WTC11 (cell line): ENCODE data around the gene PFN1. TPM values are rescaled to one million over a fixed set of nuclear protein-coding genes. Genes with fewer than 3 reads are reported as not detected.

ENCODE experiments used
- CBFB ChIP-seq: sonication (generic); formaldehyde crosslinking; IDR thresholded peaks from 2 replicates; pipeline ENCODE4 v1.8.1; 2022; ENCODE audit warnings: mild to moderate bottlenecking, low read depth, missing genetic modification reagents
- CREM ChIP-seq: sonication (generic); formaldehyde crosslinking; IDR thresholded peaks from 2 replicates; pipeline ENCODE4 v1.8.1; 2022; ENCODE audit warnings: mild to moderate bottlenecking, missing genetic modification reagents, moderate library complexity
- ELF4 ChIP-seq: sonication (generic); formaldehyde crosslinking; IDR thresholded peaks from 2 replicates; pipeline ENCODE4 v1.8.1; 2022; ENCODE audit warnings: low read depth, mild to moderate bottlenecking, moderate library complexity, missing genetic modification reagents
- GABPB1 ChIP-seq: sonication (generic); formaldehyde crosslinking; IDR thresholded peaks from 2 replicates; pipeline ENCODE4 v1.8.1; 2023; ENCODE audit warnings: mild to moderate bottlenecking, missing genetic modification reagents
- GTF2I ChIP-seq: fragments of 250-450 bp; sonication (Bioruptor Pico); conservative IDR thresholded peaks from 2 replicates; pipeline ENCODE4 v1.4.0; 2021; ENCODE audit warnings: mild to moderate bottlenecking
- IRF2 ChIP-seq: sonication (generic); formaldehyde crosslinking; IDR thresholded peaks from 2 replicates; pipeline ENCODE4 v1.8.0; 2022; ENCODE audit warnings: low read depth, missing genetic modification reagents, borderline replicate concordance
- NFYB ChIP-seq: sonication (generic); formaldehyde crosslinking; conservative IDR thresholded peaks from 2 replicates; pipeline ENCODE4 v1.8.0; 2022; ENCODE audit warnings: low read depth, missing genetic modification reagents
- OVOL2 ChIP-seq: fragments of 250-450 bp; sonication (Bioruptor Pico); IDR thresholded peaks from 2 replicates; pipeline ENCODE4 v1.9.0; 2021; ENCODE audit warnings: mild to moderate bottlenecking, borderline replicate concordance
- RELA ChIP-seq: sonication (generic); formaldehyde crosslinking; IDR thresholded peaks from 2 replicates; pipeline ENCODE4 v1.8.1; 2022; ENCODE audit warnings: missing genetic modification reagents, mild to moderate bottlenecking, borderline replicate concordance
- ZNF138 ChIP-seq: sonication (generic); formaldehyde crosslinking; conservative IDR thresholded peaks from 2 replicates; pipeline ENCODE4 v1.8.1; 2022; ENCODE audit warnings: mild to moderate bottlenecking, moderate library complexity, missing genetic modification reagents
- total RNA-seq: library from RNA; stranded (reverse); gene quantifications from 3 replicates; pipeline ENCODE4 v1.2.3, GENCODE V29; 2021
- TF ChIP-seq, protein P1 (sequence below): fragments of 250-450 bp; sonication (Bioruptor Pico); IDR thresholded peaks from 2 replicates; pipeline ENCODE4 v1.9.0; 2021; ENCODE audit warnings: mild to moderate bottlenecking, borderline replicate concordance
- TF ChIP-seq, protein P2 (sequence below): sonication (generic); formaldehyde crosslinking; IDR thresholded peaks from 2 replicates; pipeline ENCODE4 v1.8.1; 2022; ENCODE audit warnings: mild to moderate bottlenecking, moderate library complexity, missing genetic modification reagents
- TF ChIP-seq, protein P3 (sequence below): sonication (generic); formaldehyde crosslinking; conservative IDR thresholded peaks from 2 replicates; pipeline ENCODE4 v1.8.1; 2022; ENCODE audit warnings: mild to moderate bottlenecking, missing genetic modification reagents
- TF ChIP-seq, protein P4 (sequence below): fragments of 250-450 bp; sonication (Bioruptor Pico); IDR thresholded peaks from 2 replicates; pipeline ENCODE4 v1.9.0; 2021; ENCODE audit warnings: mild to moderate bottlenecking
- TF ChIP-seq, protein P5 (sequence below): sonication (generic); formaldehyde crosslinking; IDR thresholded peaks from 2 replicates; pipeline ENCODE4 v1.8.1; 2022; ENCODE audit warnings: low read depth, mild to moderate bottlenecking, moderate library complexity, missing genetic modification reagents, borderline replicate concordance
- TF ChIP-seq, protein P6 (sequence below): sonication (generic); formaldehyde crosslinking; IDR thresholded peaks from 2 replicates; pipeline ENCODE4 v1.8.1; 2023; ENCODE audit warnings: mild to moderate bottlenecking, missing genetic modification reagents, moderate library complexity

Gene PFN1
- total RNA-seq, 1 experiment from 2014 or later, result 1,289 TPM

DNA sequence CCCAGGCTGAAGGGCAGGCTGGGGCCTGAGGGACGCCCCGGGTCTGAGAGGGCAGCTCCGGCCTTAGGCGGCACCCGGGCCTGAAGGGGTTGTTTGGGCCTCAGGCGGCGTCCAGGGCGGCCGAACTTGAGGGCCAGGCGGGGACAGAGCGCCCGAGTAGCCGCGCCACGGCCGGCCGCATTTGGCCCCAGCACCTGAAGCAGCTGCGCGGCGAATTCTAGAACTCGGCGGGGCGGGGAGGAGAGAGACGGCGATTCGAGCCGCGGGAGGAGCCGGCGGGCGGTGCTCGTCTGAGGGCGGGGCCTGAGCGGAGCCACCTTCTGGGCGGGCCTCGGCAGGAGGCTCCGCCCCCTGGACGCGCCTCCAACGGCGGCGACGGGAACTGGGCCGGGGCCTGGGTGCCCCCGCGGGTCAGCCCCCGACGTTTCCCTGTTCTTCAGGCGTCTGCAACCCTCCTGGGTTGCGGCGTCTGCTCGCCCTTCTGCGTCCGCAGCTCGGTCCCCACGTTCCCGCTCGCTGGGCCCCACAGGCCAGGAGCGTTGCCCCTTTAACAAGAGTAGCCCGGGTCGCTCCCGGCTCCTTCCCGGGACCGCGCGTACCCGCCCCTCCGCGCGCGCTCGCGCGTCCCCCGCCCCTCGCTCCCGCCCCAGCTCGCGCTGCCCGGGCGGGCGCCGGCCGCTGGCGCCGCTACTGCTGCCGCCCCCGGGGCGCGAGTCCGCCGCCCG lies 49.1 kb upstream of the PFN1 start, which contains the start of the genes INCA1 and KIF1C (continued):
- TF ChIP-seq, protein P1, sequence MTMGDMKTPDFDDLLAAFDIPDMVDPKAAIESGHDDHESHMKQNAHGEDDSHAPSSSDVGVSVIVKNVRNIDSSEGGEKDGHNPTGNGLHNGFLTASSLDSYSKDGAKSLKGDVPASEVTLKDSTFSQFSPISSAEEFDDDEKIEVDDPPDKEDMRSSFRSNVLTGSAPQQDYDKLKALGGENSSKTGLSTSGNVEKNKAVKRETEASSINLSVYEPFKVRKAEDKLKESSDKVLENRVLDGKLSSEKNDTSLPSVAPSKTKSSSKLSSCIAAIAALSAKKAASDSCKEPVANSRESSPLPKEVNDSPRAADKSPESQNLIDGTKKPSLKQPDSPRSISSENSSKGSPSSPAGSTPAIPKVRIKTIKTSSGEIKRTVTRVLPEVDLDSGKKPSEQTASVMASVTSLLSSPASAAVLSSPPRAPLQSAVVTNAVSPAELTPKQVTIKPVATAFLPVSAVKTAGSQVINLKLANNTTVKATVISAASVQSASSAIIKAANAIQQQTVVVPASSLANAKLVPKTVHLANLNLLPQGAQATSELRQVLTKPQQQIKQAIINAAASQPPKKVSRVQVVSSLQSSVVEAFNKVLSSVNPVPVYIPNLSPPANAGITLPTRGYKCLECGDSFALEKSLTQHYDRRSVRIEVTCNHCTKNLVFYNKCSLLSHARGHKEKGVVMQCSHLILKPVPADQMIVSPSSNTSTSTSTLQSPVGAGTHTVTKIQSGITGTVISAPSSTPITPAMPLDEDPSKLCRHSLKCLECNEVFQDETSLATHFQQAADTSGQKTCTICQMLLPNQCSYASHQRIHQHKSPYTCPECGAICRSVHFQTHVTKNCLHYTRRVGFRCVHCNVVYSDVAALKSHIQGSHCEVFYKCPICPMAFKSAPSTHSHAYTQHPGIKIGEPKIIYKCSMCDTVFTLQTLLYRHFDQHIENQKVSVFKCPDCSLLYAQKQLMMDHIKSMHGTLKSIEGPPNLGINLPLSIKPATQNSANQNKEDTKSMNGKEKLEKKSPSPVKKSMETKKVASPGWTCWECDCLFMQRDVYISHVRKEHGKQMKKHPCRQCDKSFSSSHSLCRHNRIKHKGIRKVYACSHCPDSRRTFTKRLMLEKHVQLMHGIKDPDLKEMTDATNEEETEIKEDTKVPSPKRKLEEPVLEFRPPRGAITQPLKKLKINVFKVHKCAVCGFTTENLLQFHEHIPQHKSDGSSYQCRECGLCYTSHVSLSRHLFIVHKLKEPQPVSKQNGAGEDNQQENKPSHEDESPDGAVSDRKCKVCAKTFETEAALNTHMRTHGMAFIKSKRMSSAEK (CRISPR knock-in tag), result no peak
- TF ChIP-seq CREM (CRISPR knock-in tag) (no peak), OVOL2 (CRISPR knock-in tag) (no peak), GABPB1 (no peak), ELF4 (no peak), RELA (CRISPR knock-in tag) (no peak), GTF2I (no peak), IRF2 (CRISPR knock-in tag) (no peak), NFYB (CRISPR knock-in tag) (no peak), ZNF138 (peak; percentile 89; the same call in 1 of the 2 replicates), CBFB (CRISPR knock-in tag) (no peak; the same call in 1 of the 2 replicates)
- TF ChIP-seq, protein P2, sequence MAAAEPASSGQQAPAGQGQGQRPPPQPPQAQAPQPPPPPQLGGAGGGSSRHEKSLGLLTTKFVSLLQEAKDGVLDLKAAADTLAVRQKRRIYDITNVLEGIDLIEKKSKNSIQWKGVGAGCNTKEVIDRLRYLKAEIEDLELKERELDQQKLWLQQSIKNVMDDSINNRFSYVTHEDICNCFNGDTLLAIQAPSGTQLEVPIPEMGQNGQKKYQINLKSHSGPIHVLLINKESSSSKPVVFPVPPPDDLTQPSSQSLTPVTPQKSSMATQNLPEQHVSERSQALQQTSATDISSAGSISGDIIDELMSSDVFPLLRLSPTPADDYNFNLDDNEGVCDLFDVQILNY (CRISPR knock-in tag), result peak; percentile 38; the same call in 1 of the 2 replicates
- TF ChIP-seq, protein P3, sequence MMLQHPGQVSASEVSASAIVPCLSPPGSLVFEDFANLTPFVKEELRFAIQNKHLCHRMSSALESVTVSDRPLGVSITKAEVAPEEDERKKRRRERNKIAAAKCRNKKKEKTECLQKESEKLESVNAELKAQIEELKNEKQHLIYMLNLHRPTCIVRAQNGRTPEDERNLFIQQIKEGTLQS (CRISPR knock-in tag), result no peak
- TF ChIP-seq, protein P4, sequence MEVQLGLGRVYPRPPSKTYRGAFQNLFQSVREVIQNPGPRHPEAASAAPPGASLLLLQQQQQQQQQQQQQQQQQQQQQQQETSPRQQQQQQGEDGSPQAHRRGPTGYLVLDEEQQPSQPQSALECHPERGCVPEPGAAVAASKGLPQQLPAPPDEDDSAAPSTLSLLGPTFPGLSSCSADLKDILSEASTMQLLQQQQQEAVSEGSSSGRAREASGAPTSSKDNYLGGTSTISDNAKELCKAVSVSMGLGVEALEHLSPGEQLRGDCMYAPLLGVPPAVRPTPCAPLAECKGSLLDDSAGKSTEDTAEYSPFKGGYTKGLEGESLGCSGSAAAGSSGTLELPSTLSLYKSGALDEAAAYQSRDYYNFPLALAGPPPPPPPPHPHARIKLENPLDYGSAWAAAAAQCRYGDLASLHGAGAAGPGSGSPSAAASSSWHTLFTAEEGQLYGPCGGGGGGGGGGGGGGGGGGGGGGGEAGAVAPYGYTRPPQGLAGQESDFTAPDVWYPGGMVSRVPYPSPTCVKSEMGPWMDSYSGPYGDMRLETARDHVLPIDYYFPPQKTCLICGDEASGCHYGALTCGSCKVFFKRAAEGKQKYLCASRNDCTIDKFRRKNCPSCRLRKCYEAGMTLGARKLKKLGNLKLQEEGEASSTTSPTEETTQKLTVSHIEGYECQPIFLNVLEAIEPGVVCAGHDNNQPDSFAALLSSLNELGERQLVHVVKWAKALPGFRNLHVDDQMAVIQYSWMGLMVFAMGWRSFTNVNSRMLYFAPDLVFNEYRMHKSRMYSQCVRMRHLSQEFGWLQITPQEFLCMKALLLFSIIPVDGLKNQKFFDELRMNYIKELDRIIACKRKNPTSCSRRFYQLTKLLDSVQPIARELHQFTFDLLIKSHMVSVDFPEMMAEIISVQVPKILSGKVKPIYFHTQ (CRISPR knock-in tag), result no peak
- TF ChIP-seq, protein P5, sequence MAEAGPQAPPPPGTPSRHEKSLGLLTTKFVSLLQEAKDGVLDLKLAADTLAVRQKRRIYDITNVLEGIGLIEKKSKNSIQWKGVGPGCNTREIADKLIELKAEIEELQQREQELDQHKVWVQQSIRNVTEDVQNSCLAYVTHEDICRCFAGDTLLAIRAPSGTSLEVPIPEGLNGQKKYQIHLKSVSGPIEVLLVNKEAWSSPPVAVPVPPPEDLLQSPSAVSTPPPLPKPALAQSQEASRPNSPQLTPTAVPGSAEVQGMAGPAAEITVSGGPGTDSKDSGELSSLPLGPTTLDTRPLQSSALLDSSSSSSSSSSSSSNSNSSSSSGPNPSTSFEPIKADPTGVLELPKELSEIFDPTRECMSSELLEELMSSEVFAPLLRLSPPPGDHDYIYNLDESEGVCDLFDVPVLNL (CRISPR knock-in tag), result no peak
- TF ChIP-seq, protein P6, sequence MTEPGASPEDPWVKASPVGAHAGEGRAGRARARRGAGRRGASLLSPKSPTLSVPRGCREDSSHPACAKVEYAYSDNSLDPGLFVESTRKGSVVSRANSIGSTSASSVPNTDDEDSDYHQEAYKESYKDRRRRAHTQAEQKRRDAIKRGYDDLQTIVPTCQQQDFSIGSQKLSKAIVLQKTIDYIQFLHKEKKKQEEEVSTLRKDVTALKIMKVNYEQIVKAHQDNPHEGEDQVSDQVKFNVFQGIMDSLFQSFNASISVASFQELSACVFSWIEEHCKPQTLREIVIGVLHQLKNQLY (CRISPR knock-in tag), result no peak
